HepG2 (cell line): ENCODE data around the gene MMP17. TPM values are rescaled to one million over a fixed set of nuclear protein-coding genes. Genes with fewer than 3 reads are reported as not detected.

ENCODE experiments used
- NCOA5 ChIP-seq: sonication (generic); formaldehyde crosslinking; IDR thresholded peaks from 2 replicates; pipeline ENCODE4 v1.4.0; 2020; ENCODE audit warnings: missing genetic modification reagents
- ZBTB38 ChIP-seq: sonication (generic); formaldehyde crosslinking; IDR thresholded peaks from 2 replicates; pipeline ENCODE4 v1.5.1; 2020; ENCODE audit warnings: mild to moderate bottlenecking, missing genetic modification reagents
- ZFP91 ChIP-seq: sonication (generic); formaldehyde crosslinking; IDR thresholded peaks from 2 replicates; pipeline ENCODE4 v1.9.0; 2022; ENCODE audit warnings: missing genetic modification reagents, mild to moderate bottlenecking, borderline replicate concordance
- polyA plus RNA-seq, 8 experiments: library from polyadenylated mRNA; depleted of rRNA in 3 of 8; stranded (reverse) in 7 of 8; unstranded in 1 of 8; fragments of >200 nt; fragmentation: Illumina TruSeq in 4 of 8; extraction: Trizol in 4 of 8; gene quantifications; 2 replicates each; pipeline versions ENCODE4 v1.2.1 to v1.2.3, GENCODE V29; 2011 to 2016; ENCODE audit warnings: low read depth in 4 of 8, missing spikeins in 1 of 8, mixed read lengths in 1 of 8; ENCODE audit not compliant: insufficient read depth in 1 of 8
- total RNA-seq, 5 experiments: library from RNA; depleted of rRNA; stranded (reverse); fragments of >200 nt; fragmentation: Illumina TruSeq; extraction: Trizol; gene quantifications; 2 replicates each; pipeline ENCODE4 v1.2.3, GENCODE V29; 2016; ENCODE audit warnings: low read depth in 1 of 5
- TF ChIP-seq, protein P1 (sequence below): sonication (generic); formaldehyde crosslinking; IDR thresholded peaks from 2 replicates; pipeline ENCODE4 v1.5.0; 2020; ENCODE audit warnings: mild to moderate bottlenecking, missing genetic modification reagents
- TF ChIP-seq, protein P2 (sequence below): IDR thresholded peaks from 2 replicates; pipeline ENCODE4 v1.6.1; 2016; ENCODE audit warnings: mild to moderate bottlenecking, missing biosample characterization, missing genetic modification reagents

MMP17 gene
- total and polyA plus RNA-seq, 2 of the 13 experiments (the other 11 are each of a cell fraction or from before 2014, with no cell fraction given) = 0.55 to 0.80 TPM

GRCh38 chr12:131893605-131894312 is 65.6 kb downstream of the MMP17 start (continued):
- TF ChIP-seq ZFP91 (CRISPR knock-in tag) = 0 out of 2 replicates have a peak, but pooled peaks have one; percentile 5
- peak; percentile 67; the same call in 1 of the 2 replicates for TF ChIP-seq ZBTB38 (CRISPR knock-in tag)
- TF ChIP-seq, protein P1, sequence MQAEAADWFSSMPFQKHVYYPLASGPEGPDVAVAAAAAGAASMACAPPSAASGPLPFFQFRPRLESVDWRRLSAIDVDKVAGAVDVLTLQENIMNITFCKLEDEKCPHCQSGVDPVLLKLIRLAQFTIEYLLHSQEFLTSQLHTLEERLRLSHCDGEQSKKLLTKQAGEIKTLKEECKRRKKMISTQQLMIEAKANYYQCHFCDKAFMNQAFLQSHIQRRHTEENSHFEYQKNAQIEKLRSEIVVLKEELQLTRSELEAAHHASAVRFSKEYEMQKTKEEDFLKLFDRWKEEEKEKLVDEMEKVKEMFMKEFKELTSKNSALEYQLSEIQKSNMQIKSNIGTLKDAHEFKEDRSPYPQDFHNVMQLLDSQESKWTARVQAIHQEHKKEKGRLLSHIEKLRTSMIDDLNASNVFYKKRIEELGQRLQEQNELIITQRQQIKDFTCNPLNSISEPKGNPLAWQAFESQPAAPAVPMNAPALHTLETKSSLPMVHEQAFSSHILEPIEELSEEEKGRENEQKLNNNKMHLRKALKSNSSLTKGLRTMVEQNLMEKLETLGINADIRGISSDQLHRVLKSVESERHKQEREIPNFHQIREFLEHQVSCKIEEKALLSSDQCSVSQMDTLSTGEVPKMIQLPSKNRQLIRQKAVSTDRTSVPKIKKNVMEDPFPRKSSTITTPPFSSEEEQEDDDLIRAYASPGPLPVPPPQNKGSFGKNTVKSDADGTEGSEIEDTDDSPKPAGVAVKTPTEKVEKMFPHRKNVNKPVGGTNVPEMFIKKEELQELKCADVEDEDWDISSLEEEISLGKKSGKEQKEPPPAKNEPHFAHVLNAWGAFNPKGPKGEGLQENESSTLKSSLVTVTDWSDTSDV (CRISPR knock-in tag) = no peak
- TF ChIP-seq, protein P2, sequence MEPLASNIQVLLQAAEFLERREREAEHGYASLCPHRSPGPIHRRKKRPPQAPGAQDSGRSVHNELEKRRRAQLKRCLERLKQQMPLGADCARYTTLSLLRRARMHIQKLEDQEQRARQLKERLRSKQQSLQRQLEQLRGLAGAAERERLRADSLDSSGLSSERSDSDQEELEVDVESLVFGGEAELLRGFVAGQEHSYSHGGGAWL = no peak
- no peak for TF ChIP-seq NCOA5 (CRISPR knock-in tag)
